NCI-H345 treated with DMSO at 0.1 percent for 48 hours (cell line): ENCODE measurements around the gene PLLP.

Experiments used
- DNase-seq: peaks from one replicate; lab custom pipeline; 2025; ENCODE audit not compliant: unreplicated experiment; lab: John Stamatoyannopoulos, UW

PLLP gene, protein sequence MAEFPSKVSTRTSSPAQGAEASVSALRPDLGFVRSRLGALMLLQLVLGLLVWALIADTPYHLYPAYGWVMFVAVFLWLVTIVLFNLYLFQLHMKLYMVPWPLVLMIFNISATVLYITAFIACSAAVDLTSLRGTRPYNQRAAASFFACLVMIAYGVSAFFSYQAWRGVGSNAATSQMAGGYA

DNA sequence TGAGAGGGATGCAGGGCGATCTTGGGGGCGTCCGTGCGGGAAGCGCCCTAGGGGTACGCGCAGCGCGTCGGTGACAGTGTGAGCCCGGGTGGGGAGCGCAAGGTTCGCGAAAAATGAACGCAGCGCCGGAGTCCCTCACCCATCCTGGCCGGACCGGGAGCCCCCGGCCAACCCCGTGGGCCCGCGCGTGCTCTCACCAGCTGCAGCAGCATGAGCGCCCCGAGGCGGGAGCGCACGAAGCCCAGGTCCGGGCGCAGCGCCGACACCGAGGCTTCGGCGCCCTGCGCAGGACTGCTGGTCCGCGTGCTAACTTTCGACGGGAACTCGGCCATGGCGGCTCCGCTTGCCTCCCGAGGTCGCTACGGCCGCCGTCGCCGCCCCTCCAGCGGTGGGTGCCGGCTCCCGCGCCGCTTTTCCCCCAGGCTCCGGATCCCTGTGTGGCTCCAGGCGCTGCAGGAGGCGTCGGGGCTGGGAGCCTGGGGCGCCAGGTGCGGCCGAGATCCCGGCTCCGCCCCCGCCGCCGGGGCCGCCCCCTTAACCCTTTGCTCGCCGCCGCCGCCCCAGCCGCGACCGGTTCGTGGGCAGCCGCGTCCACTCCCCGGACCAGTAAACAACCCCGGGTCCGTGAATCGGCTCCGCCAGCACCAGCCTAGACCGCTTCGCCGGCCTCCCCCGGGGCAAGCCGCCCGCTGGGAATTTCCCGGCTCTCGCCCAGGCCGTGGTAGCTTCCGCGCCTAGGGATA is at the start of gene PLLP:
PLLP (minus strand) TSS at position 464 of the 743 bp plus-strand sequence; CDS start at position 332, 132 bp downstream.
- DNase-seq, result no peak

DNA sequence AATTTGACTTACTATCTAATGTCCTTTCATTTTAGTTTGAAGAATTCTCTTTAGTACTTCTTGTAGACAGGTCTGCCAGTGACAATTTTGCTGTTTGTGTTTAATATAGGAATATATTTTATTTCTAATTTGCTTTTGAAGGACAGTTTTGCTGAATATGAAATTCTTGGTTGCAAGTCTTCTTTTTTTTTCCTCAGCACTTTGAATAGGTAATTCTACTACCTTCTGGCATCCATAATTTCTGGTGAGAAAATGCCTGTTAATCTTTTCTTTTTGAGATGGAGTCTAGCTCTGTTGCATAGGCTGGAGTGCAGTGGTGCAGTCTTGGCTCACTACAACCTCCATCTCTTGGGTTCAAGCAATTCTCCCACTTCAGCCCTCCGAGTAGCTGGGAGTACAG is 48.9 kb upstream of the PLLP start:
- no peak for DNase-seq

DNA sequence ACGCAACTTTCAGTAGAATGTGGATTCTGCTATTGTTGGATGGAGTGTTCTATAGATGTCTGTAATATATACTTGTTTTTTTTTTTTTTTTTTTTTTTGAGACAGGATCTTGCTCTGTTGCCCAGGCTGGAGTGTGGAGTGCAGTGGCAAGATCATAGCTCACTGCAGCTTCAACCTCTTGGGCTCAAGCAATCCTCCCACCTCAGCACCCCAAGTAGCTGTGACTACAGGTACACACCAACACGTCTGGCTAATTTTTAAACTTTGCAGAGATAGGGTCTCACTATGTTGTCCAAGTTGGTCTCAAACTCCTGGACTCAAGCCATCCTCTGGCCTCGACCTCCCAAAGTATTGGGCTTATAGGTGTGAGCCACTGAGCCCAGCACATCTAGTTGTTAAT is 46.9 kb upstream of the PLLP start:
- no peak for DNase-seq

DNA sequence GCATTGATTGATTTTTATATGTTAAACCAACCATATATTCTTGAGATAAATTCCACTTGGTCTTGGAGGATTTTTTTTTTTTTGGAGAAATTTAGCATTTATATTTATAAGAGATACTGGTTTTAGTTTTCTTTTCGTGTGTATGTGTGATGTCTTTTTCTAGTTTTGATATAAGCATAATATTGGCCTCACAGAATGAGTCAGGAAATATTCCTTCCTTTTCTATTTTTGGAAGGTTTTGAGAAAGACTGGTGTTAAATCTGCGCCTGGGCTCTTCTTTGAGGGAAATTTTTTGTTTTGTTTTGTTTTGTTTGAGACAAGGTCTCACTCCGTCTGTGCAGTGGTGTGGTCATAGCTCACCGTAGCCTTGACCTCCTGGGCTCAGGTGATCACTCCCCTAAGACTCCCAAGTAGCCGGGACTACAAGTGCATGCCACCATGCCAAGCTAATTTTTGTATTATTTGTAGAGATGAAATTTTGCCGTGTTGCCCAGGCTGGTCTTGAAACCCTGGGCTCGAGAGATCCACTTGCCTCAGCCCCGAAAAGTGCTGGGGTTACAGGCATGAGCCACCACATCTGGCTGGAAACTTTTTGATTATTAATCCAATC is 45.4 kb upstream of the PLLP start:
- no peak for DNase-seq

DNA sequence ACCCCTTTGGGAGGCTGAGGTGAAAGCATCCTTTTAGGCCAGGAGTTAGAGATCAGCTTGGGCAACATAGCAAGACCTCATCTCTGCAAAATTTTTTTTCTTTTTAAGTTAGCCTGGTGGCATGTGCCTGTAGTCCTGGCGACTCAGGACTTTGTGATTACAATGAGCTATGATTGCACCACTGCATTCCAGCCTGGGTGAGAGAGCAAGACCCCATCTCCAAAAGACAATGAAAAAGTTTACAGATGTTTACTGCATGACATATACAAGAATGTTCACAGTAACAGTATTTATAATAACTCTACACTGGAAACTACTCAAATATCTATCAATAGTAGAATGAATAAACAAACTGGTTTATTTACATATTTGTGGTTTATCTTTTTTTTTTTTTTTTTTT is 41.0 kb upstream of the PLLP start:
- DNase-seq, result no peak

DNA sequence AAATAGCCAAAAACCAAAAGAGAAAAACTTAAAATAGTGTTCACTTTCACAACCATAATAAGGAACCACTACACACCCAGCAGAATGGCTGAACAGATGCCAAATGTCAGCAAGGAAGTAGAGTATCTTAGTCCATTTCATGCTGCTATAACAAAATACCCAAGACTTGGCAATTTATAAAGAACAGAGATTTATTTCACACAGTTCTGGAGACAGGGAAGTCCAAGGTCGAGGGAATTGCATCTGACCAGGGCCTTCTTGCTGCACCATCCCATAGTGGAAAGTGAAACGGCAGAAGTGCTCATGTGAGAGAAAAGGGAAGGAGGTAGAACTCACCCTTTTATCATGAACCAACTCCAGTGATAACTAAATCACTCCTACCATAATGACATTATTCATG is 40.3 kb upstream of the PLLP start:
- DNase-seq, result no peak

DNA sequence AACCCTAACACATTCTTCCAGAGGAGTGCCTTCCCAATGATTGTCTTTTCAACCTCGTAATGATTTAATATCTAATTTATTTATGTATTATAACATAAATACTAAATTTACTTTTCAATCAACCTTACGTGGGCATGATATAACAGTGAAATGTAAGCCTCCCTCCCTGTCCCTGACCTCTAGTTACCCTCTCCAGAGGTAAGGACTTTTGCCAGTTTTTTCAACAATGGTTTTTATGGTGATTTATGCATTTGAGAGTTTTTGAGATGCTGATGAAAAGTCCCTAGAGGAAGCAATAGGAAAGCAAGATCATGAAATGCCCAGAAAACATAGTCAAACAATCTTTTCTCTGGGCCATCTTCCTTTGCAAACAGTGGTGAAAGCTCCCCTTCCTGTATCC is 35.2 kb upstream of the PLLP start:
- no peak for DNase-seq

DNA sequence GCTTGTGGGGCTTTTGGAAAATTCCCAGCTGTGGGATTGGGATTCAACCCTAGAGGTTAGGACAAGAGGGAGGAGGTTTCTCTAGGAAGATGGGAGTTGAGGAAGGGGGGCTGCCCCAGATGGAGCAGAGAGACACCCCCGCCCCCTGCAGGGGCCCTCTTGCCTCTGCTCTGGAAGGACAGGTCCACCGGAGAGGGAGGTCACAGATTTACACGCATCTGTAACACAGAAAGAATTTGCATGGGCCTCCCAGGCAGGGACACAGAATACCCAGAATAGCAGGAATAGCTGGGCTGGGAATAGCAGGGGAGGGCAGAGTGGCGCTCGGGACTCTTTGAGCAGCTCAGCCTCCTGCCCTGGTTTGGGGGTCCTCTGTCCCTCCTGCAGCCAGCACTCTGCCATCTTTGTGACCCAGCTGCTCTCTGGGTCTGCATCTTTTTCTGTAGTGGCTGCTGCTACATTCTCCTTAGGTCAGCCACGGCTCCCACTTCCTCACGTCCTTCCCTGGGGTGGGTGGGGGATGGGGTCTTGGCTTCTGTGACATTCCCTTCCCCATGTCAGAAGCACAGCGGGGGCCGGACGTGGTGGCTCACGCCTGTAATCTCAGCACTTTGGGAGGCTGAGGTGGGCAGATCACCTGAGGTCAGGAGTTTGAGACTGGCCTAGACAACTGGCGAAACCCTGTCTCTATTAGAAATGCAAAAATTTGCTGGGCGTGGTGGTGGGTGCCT is 33.9 kb upstream of the PLLP start:
- DNase-seq, result no peak

DNA sequence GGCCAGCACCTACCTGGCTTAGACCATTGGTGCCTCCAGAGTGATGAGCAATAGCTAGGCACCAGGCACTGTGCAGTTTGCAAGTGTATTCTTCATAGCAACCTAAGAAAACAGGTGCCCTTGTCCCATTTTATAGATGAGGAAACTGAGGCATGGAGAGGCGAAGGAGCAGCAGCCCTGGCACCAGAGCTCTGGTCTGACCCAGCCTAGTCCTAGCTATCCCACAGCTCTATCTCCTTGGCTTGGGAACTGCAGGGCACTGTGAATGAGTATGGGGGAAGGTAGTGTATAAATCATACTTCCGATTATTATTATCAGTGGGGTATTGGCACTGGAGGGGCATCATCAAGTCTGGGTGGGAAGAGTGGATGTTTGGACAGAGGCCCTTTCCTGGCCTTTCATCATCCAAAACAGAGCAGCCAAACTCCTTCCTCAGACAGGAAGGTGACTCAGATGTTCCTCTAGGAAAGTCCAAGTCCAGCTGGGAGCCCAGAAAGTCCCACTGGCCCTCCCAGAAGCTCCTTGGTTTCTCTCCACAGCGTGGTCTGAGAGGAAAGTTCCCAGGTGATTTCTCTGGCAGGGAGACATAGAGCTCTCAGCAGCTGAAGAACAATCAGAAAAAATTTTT is 32.0 kb upstream of the PLLP start:
- no peak for DNase-seq

DNA sequence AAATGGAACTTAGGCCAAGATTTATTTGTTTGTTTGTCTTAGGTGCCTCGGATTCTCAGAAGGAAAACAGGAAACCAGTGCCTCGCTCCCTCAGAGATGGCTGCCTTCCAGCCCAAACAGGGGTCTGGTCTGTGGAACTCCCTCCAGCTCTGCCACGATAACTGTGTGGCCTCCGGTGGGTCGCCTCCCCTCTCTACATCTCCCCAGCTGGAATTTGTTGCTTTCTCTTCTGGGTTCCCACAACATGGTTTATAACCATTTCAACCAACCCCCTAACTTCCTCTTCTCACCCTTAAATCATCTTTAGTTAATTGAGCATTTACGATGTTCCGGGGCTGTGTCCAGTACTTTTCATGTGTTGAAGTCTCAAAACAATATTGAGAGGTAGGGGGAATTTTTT is 30.9 kb upstream of the PLLP start:
- no peak for DNase-seq

DNA sequence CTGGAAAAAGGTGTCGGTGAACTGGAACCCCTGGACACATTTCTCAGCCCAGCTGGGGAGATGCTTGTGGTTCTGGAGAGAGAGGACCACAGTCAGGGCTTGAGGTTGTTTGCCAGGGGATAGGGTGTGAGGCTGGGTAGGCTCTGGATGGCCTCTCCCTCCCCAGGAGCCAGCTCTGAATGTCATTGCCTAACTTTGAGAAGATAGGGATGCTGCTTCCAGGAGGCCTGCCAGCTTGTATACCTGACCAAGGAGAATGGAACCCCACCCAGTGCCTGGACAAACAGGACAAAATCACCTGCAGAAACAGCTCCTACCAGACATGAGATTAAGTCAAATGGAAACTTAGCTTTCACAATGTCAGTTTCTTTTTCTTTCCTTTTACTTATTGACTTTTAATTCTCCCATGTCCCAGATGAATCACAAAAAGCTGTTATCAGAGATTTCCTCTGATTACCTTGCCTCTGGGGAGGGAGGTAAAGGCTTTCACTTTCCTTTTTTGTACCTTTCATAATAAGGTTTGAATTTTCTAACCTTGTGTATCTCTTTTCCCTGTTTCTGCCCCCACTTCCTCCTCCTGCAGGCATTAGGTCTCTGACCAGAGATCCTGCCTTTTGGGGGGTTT is 29.8 kb upstream of the PLLP start:
- DNase-seq, result no peak

DNA sequence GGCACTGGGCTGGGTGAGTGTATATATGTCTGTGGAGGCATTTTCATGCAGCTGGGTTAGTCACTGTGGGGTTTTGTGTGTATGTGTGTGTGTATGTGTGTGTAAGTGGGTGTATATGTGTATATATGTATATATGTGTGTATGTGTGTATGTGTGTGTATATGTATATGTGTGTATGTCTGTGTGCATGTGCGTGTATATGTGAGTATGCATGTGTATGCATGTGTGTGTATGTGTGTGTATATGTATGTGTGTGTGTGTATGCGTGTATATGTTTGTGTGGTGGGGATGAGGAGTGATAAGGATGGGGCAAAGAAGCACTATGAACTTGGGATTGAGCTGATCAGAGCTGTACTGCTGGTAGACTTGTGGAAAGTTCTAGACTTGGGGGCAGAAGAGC is 29.0 kb upstream of the PLLP start:
- no peak for DNase-seq

DNA sequence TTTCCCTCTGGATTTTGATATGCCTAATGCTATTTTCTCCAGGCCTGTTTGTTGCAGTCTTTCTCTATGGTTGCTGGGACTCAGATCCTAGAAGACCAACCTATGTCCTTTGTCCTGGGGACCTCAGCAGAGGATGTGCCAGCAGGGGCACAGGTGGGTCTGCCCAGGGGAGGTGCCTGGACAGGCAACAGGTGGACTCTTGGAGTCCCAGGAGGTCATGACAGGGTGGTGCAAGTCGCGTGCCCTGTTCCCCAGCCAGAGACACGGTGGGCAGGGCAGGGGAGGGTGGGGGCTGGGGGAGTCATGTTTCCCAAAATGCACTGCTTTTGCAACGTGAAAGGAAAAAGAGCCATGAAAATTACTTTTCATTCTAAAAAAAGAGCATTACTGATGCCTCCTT is 26.3 kb upstream of the PLLP start:
- no peak for DNase-seq

DNA sequence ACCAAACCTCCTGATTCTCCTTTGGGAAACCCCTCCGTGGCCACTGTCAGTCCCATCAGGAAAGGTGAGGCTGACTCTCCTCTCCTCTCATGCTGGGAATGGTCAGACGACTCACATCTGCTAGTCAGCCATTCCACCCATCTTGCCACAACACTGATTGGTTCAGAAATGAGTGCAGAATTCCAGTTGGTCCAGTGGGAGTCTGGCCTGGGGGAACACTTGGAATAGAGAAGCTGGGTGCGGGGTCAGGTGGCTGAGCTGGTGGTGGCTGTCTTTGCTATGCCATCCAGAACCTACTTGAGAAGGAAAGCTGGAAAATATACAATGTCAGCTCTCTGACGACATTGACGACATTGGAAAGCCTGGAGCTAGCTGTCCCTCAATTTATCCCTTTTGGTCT is 23.6 kb upstream of the PLLP start:
- no peak for DNase-seq

DNA sequence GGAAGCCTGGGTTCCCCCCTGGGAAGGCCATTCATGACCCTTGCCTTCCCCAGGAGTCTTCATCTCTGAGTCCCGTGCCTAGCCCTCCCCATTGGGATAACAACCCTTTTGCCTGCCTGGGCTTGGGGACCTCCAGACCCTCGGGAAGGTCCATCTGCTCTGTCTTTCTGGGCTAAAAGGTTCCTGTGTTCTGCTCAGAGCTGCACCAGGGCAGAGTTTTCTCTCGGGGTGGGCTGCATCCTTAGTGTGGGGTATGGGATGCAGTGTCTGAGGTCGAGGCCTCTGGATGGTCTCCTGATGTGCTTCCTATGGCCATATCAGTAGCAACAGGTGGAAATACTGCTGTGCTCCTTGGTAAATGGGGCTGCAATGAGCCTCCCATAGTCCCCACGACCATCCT is 22.9 kb upstream of the PLLP start:
- DNase-seq, result no peak

DNA sequence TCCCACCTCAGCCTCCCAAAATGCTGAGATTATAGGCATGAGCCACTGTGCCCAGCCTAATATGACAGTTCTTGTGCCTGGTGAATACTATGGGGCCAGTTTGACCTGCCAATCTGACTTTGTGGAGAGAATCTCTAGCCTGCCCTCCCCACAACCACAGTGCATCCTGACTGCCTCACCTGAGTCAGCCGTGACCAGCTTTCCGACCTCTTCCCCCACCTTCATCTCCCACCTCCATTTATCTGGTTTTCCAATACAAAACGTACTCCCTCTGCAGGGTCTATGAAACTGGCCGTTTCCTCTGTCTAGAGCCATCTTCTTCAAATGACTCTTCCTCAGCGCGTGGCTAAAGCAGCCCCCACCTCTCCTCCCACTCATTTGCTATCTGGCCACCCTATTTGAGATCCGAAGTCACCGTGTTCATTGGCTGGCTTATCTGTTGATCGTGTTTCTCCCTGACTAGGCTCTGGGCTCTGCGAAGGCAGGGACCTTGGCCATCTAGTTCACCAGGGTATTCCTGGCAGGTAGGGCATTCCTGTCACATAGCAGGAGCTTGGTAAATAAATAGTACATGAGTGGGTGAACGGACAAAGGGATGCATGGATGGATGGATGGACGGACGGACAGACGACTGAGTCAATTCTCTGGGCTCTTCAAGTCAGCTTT is 22.3 kb upstream of the PLLP start:
- no peak for DNase-seq

DNA sequence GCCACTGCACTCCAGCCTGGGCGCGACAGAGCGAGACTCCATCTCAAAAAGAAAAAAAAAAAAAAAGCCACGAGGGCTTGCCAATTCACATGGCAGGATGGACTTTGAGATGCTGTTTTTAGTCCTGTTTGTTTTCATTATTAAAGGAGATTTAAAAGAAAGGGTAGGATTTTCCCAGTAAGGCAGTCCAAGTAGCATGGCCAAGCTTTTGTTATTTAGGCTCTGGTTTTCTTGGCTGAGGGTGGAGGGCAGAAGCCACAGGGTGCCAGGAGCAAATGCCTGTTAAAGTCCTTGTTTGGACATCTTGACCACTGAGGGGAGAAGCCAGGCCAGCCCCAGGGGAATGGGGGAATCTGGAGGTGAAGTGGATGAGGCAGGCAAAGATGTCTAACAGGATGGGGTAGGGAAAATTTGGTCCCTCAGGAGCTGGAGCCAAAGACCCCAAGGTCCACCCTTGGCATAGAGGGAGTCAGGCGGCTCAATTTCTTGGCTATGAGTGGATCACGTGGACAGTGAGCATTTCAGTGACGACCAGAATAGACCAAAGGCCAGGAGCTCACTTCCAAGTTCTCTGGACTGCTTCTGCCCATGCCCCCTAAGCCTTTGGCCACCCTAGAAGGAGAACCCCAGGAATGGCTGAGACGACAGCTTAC is 20.8 kb upstream of the PLLP start:
- DNase-seq, result no peak

DNA sequence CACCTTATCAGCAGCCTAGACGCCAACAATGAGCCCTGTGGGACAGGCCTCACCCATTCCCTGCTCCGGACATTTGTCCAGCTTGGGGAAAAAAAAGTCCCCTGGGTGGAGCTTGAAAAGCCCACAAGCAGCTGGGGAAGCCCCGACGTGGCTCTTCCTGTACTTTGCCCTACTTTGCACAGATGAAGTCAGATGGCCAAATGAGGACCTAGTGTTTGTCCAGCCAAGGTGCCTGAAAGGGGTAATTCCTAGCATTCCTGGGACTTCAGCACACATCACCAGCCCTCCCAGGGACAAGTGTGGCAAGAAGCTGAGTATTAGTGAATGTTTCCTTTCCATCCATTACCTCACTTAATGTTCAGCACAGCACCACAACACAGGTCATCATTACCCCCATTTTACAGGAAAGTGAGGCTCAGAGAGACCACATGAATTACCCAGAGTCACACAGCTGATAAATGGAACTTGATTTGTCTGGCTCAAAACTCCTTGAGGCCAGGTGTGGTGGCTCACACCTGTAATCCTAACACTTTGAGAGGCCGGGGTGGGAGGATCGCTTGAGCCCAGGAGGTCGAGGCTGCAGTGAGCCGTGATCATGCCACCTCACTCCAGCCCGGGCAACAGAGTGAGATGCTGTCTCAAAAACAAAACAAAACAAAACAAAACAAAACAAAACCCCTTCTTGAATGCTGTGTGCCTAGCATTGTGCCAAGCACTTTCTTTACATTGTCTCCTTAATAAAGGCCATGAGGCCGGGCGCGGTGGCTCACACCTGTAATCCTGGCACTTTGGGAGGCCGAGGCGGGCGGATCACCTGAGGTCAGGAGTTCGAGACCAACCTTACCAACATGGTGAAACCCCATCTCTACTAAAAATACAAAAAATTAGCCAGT is 19.9 kb upstream of the PLLP start:
- DNase-seq, result no peak

DNA sequence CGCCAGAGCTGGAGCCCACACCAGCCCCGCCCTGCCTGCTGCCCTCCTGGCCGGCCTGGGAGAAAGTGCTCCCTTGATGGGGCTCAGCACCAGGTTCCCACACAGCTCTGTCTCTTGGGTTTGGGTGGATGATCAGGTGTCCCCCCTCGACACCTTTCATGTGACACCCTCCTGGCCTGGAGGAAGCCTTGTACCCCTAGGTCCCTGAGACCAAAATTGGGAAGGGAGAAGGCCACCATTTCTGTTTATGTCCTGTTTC is 19.4 kb upstream of the PLLP start:
- no peak for DNase-seq
